GM03348 (cell line): ENCODE results near the gene APEH.
"Not testable (repeated sequence)": the region's sequence is repeated elsewhere in the genome, so short reads cannot be mapped to it uniquely, and the experiment has no call there.

Experiments used
- DNase-seq: peaks from one replicate; pipeline ENCODE4 v3.0.0; 2012; ENCODE audit warnings: low spot score

The APEH gene

GRCh38 chr3:49690856-49691255, 16.7 kb downstream of the APEH start:
- not testable (repeated sequence) for DNase-seq

- DNase-seq = not testable (repeated sequence)
Measured at GRCh38 chr3:49691481-49691880, 17.3 kb downstream of the APEH start.

GRCh38 chr3:49694409-49695070, 20.4 kb downstream of the APEH start:
- DNase-seq = not testable (repeated sequence)

GRCh38 chr3:49695350-49696015, 21.3 kb downstream of the APEH start:
- DNase-seq = not testable (repeated sequence)

GRCh38 chr3:49699281-49699979, 25.3 kb downstream of the APEH start:
- peak; percentile 76 for DNase-seq

- no peak for DNase-seq
Measured at GRCh38 chr3:49700014-49700413, 25.9 kb downstream of the APEH start.

GRCh38 chr3:49700453-49701128, 26.4 kb downstream of the APEH start:
- no peak for DNase-seq

GRCh38 chr3:49701388-49702077, 27.4 kb downstream of the APEH start:
- peak; percentile 52 for DNase-seq

- DNase-seq = no peak
Measured at GRCh38 chr3:49702672-49703071, 28.5 kb downstream of the APEH start.

GRCh38 chr3:49703443-49703927, 29.3 kb downstream of the APEH start:
- peak; percentile 92 for DNase-seq

- DNase-seq = no peak
Measured at GRCh38 chr3:49703956-49704355, 29.8 kb downstream of the APEH start.

GRCh38 chr3:49704629-49705028, 30.5 kb downstream of the APEH start:
- no peak for DNase-seq

- DNase-seq = no peak
Measured at GRCh38 chr3:49705390-49705960, 31.3 kb downstream of the APEH start.

- no peak for DNase-seq
Measured at GRCh38 chr3:49706456-49707112, 32.4 kb downstream of the APEH start.

GRCh38 chr3:49707113-49707480, 32.9 kb downstream of the APEH start:
- DNase-seq = no peak

- no peak for DNase-seq
Measured at GRCh38 chr3:49709852-49710251, 35.7 kb downstream of the APEH start.

- DNase-seq = no peak
Measured at GRCh38 chr3:49711489-49711888, 37.3 kb downstream of the APEH start.

- no peak for DNase-seq
Measured at GRCh38 chr3:49712166-49712565, 38.0 kb downstream of the APEH start.

GRCh38 chr3:49712631-49713317, 38.6 kb downstream of the APEH start:
- DNase-seq = no peak

- DNase-seq = no peak
Measured at GRCh38 chr3:49713336-49714105, 39.4 kb downstream of the APEH start.
